CD4-positive, alpha-beta T cell treated with Interleukin-10 for 1 hour (primary cell): ENCODE results near the gene TNIK.
"Not testable (repeated sequence)": the region's sequence is repeated elsewhere in the genome, so short reads cannot be mapped to it uniquely, and the experiment has no call there.

Experiments used
- DNase-seq: peaks from one replicate; pipeline ENCODE4 v3.0.0-alpha.2; 2020

TNIK gene

GRCh38 chr3:171445620-171446204 is 14.5 kb downstream of the TNIK start:
- no peak for DNase-seq

- no peak for DNase-seq
These were observed 16.1 kb downstream of the TNIK start for GRCh38 chr3:171444001-171444690.

GRCh38 chr3:171443211-171443957 is 16.8 kb downstream of the TNIK start:
- DNase-seq: no peak

- no peak for DNase-seq
These were observed 18.0 kb downstream of the TNIK start for GRCh38 chr3:171442184-171442583.

- DNase-seq: no peak
These were observed 18.8 kb downstream of the TNIK start for GRCh38 chr3:171441381-171441780.

GRCh38 chr3:171439996-171440395 is 20.2 kb downstream of the TNIK start:
- no peak for DNase-seq

GRCh38 chr3:171437115-171437756 is 23.0 kb downstream of the TNIK start:
- no peak for DNase-seq

- DNase-seq: no peak
These were observed 23.8 kb downstream of the TNIK start for GRCh38 chr3:171436380-171436779.

GRCh38 chr3:171435757-171436156 is 24.4 kb downstream of the TNIK start:
- no peak for DNase-seq

GRCh38 chr3:171435143-171435542 is 25.1 kb downstream of the TNIK start:
- DNase-seq: no peak

- DNase-seq: no peak
These were observed 27.7 kb downstream of the TNIK start for GRCh38 chr3:171432548-171432947.

GRCh38 chr3:171431550-171431949 is 28.7 kb downstream of the TNIK start:
- no peak for DNase-seq

GRCh38 chr3:171430530-171430929 is 29.7 kb downstream of the TNIK start:
- no peak for DNase-seq

- DNase-seq: no peak
These were observed 30.6 kb downstream of the TNIK start for GRCh38 chr3:171429635-171430034.

- no peak for DNase-seq
These were observed 31.3 kb downstream of the TNIK start for GRCh38 chr3:171428892-171429291.

- DNase-seq: no peak
These were observed 31.9 kb downstream of the TNIK start for GRCh38 chr3:171428321-171428787.

- DNase-seq: no peak
These were observed 32.4 kb downstream of the TNIK start for GRCh38 chr3:171427771-171428320.

GRCh38 chr3:171424063-171424462 is 36.1 kb downstream of the TNIK start:
- DNase-seq: not testable (repeated sequence)

GRCh38 chr3:171422855-171423254 is 37.4 kb downstream of the TNIK start:
- DNase-seq: not testable (repeated sequence)

GRCh38 chr3:171420667-171421066 is 39.5 kb downstream of the TNIK start:
- no peak for DNase-seq

GRCh38 chr3:171419457-171419856 is 40.7 kb downstream of the TNIK start:
- no peak for DNase-seq

GRCh38 chr3:171417813-171418212 is 42.4 kb downstream of the TNIK start:
- no peak for DNase-seq

GRCh38 chr3:171417137-171417536 is 43.1 kb downstream of the TNIK start:
- DNase-seq: no peak
